H1 (cell line): ENCODE data around the gene JOSD1. TPM values are rescaled to one million over a fixed set of nuclear protein-coding genes. Genes with fewer than 3 reads are reported as not detected.

Experiments
- CTCF ChIA-PET: fragments of 300-600 bp; sonication (Branson Sonifier 250); formaldehyde crosslinking; loops from one replicate; lab custom pipeline; 2021; ENCODE audit not compliant: partially characterized antibody; lab: Charles Lee
- POLR2A ChIA-PET: fragments of 300-600 bp; sonication (Branson Sonifier 250); formaldehyde crosslinking; loops from one replicate; lab custom pipeline; 2021; ENCODE audit warnings: inconsistent platforms; ENCODE audit not compliant: partially characterized antibody; lab: Charles Lee
- DNase-seq, 2 experiments: peaks; one replicate each; pipeline versions ENCODE4 v3.0.0 to v3.0.0-alpha.2; 2010 to 2022; ENCODE audit warnings: low spot score in 2 of 2, low read depth in 1 of 2, mixed read lengths in 1 of 2
- FAIRE-seq: peaks from 2 replicates; lab custom pipeline; 2011; peaks lifted over from hg19 to GRCh38; lab: Jason Lieb, UNC
- H2AFZ ChIP-seq: 2 replicates; pipeline ENCODE4 v1.8.1; 2012; ENCODE audit warnings: low read length, inconsistent platforms
- H2AK5ac ChIP-seq: 2 replicates; pipeline ENCODE4 v1.6.1; 2013; ENCODE audit warnings: low read depth, low read length
- H2BK120ac ChIP-seq: replicated peaks from 2 replicates; pipeline ENCODE3; 2013; ENCODE audit warnings: low read depth, low read length, inconsistent platforms
- H2BK12ac ChIP-seq: 2 replicates; pipeline ENCODE4 v1.6.1; 2013; ENCODE audit warnings: low read depth, low read length
- H2BK15ac ChIP-seq: 2 replicates; pipeline ENCODE4 v1.6.1; 2013; ENCODE audit warnings: low read length
- H2BK20ac ChIP-seq: 2 replicates; pipeline ENCODE4 v1.6.1; 2013; ENCODE audit warnings: low read length
- H2BK5ac ChIP-seq: 2 replicates; pipeline ENCODE4 v1.6.1; 2013; ENCODE audit warnings: low read depth, low read length
- H3K14ac ChIP-seq: 2 replicates; pipeline ENCODE4 v1.6.1; 2013; ENCODE audit warnings: inconsistent platforms; ENCODE audit not compliant: insufficient read length
- H3K18ac ChIP-seq: 2 replicates; pipeline ENCODE4 v1.6.1; 2013; ENCODE audit warnings: low read length; ENCODE audit errors: extremely low read depth
- H3K23ac ChIP-seq: 2 replicates; pipeline ENCODE4 v1.6.1; 2013; ENCODE audit warnings: inconsistent platforms; ENCODE audit not compliant: insufficient read length
- H3K23me2 ChIP-seq: 2 replicates; pipeline ENCODE4 v1.6.1; 2013; ENCODE audit warnings: low read depth, low read length
- H3K27ac ChIP-seq: 2 replicates; pipeline ENCODE4 v1.6.1; 2011; ENCODE audit warnings: low read depth, low read length, inconsistent platforms
- H3K27me3 ChIP-seq, 4 experiments: replicated peaks in 1 of 4; 1 replicate in 1 of 4; 2 replicates in 3 of 4; pipeline versions ENCODE4 v1.6.1 to v1.8.1; 2011 to 2013; ENCODE audit warnings: low read length in 3 of 4, mild to moderate bottlenecking in 3 of 4, inconsistent platforms in 2 of 4, mixed read lengths in 2 of 4, moderate library complexity in 1 of 4; ENCODE audit not compliant: control insufficient read depth in 3 of 4, insufficient read depth in 3 of 4; ENCODE audit errors: extremely low read depth in 1 of 4
- H3K36me3 ChIP-seq, 4 experiments: 2 replicates each; pipeline versions ENCODE4 v1.6.1 to v1.8.1; 2011 to 2013; ENCODE audit warnings: mild to moderate bottlenecking in 4 of 4, low read length in 3 of 4, moderate library complexity in 2 of 4, control low read depth in 1 of 4, inconsistent platforms in 1 of 4; ENCODE audit not compliant: insufficient read depth in 4 of 4, control insufficient read depth in 2 of 4
- H3K4ac ChIP-seq: replicated peaks from 2 replicates; pipeline ENCODE3; 2013; ENCODE audit warnings: low read length, low read depth, mixed read lengths, inconsistent platforms; ENCODE audit not compliant: insufficient read length
- H3K4me1 ChIP-seq, 4 experiments: replicated peaks in 1 of 4; 1 replicate in 1 of 4; 2 replicates in 3 of 4; pipeline versions ENCODE4 v1.6.1 to v1.8.1; 2011 to 2013; ENCODE audit warnings: low read length in 3 of 4, inconsistent platforms in 2 of 4, mixed read lengths in 1 of 4; ENCODE audit not compliant: insufficient read depth in 4 of 4, control insufficient read depth in 3 of 4
- H3K4me2 ChIP-seq, 2 experiments: 2 replicates each; pipeline versions ENCODE4 v1.6.1 to v1.8.1; 2011 to 2013; ENCODE audit warnings: low read depth in 2 of 2, low read length in 2 of 2, control low read depth in 1 of 2, inconsistent platforms in 1 of 2, mild to moderate bottlenecking in 1 of 2; ENCODE audit not compliant: insufficient read depth in 1 of 2
- H3K4me3 ChIP-seq, 4 experiments: fragments of 200-600, 300-600 bp in 1 of 4; sonication (generic), shearing (Covaris generic), sonication (Bioruptor Twin) in 1 of 4; 2 replicates each; pipeline versions ENCODE4 v1.5.1 to v1.8.1; 2011 to 2016; ENCODE audit warnings: low read length in 4 of 4, low read depth in 3 of 4, control low read depth in 2 of 4, inconsistent platforms in 2 of 4, mild to moderate bottlenecking in 2 of 4, mixed read lengths in 1 of 4, moderate library complexity in 1 of 4; ENCODE audit not compliant: insufficient read depth in 2 of 4; ENCODE audit errors: extremely low read depth in 1 of 4
- H3K56ac ChIP-seq: replicated peaks from 2 replicates; pipeline ENCODE3; 2013; ENCODE audit warnings: low read depth, mild to moderate bottlenecking, mixed read lengths, low read length, inconsistent platforms; ENCODE audit not compliant: insufficient read length
- H3K79me1 ChIP-seq: 2 replicates; pipeline ENCODE4 v1.6.1; 2013; ENCODE audit warnings: low read depth, low read length, control low read depth
- H3K79me2 ChIP-seq, 2 experiments: 2 replicates each; pipeline versions ENCODE4 v1.6.1 to v1.8.1; 2012 to 2013; ENCODE audit warnings: low read length in 2 of 2, mild to moderate bottlenecking in 2 of 2, inconsistent platforms in 1 of 2; ENCODE audit not compliant: insufficient read depth in 2 of 2, control insufficient read depth in 1 of 2
- H3K9ac ChIP-seq, 4 experiments: replicated peaks in 1 of 4; 1 replicate in 1 of 4; 2 replicates in 3 of 4; pipeline versions ENCODE4 v1.6.1 to v1.8.1; 2011 to 2013; ENCODE audit warnings: low read depth in 3 of 4, low read length in 3 of 4, control low read depth in 2 of 4, mild to moderate bottlenecking in 2 of 4, moderate library complexity in 2 of 4, inconsistent platforms in 1 of 4; ENCODE audit errors: extremely low read depth in 1 of 4
- H3K9me3 ChIP-seq, 2 experiments: 2 replicates each; pipeline versions ENCODE4 v1.6.1 to v1.8.1; 2012 to 2013; ENCODE audit warnings: mild to moderate bottlenecking in 2 of 2, moderate library complexity in 2 of 2, control low read depth in 1 of 2, inconsistent platforms in 1 of 2, low read depth in 1 of 2, low read length in 1 of 2, mixed read lengths in 1 of 2; ENCODE audit not compliant: insufficient read depth in 2 of 2
- H4K20me1 ChIP-seq, 2 experiments: replicated peaks in 1 of 2; 2 replicates each; pipeline versions ENCODE3 to v1.8.1; 2011 to 2013; ENCODE audit warnings: inconsistent platforms in 2 of 2, low read length in 2 of 2, mild to moderate bottlenecking in 1 of 2; ENCODE audit not compliant: insufficient read depth in 2 of 2, control insufficient read depth in 1 of 2
- H4K5ac ChIP-seq: 2 replicates; pipeline ENCODE4 v1.6.1; 2013; ENCODE audit warnings: low read length, low read depth, mixed read lengths, inconsistent platforms; ENCODE audit not compliant: insufficient read length
- H4K8ac ChIP-seq: 2 replicates; pipeline ENCODE4 v1.8.0; 2013; ENCODE audit warnings: mild to moderate bottlenecking, moderate library complexity, low read length, inconsistent platforms; ENCODE audit not compliant: insufficient read depth; ENCODE audit errors: extremely low read depth
- H4K91ac ChIP-seq: replicated peaks from 2 replicates; pipeline ENCODE3; 2013; ENCODE audit warnings: low read length, mixed read lengths, inconsistent platforms; ENCODE audit not compliant: insufficient read length
- CBX5 ChIP-seq: fragments of 300-800, 300-1000 bp; sonication (generic); IDR thresholded peaks from 2 replicates; pipeline ENCODE4 v1.7.1; 2016; ENCODE audit warnings: antibody characterized with exemption, low read length, low read depth
- PHF8 ChIP-seq: fragments of 200-600 bp; sonication (generic); conservative IDR thresholded peaks from 2 replicates; pipeline ENCODE4 v1.7.1; 2012; ENCODE audit warnings: low read depth, mild to moderate bottlenecking, inconsistent platforms, low read length, moderate library complexity
- POU5F1 ChIP-seq: IDR thresholded peaks from 2 replicates; pipeline ENCODE4 v1.6.1; 2011; ENCODE audit warnings: low read depth, mild to moderate bottlenecking, low read length, moderate library complexity
- SP1 ChIP-seq: IDR thresholded peaks from 2 replicates; pipeline ENCODE4 v1.6.1; 2011; ENCODE audit warnings: low read depth, low read length
- TEAD4 ChIP-seq: IDR thresholded peaks from 2 replicates; pipeline ENCODE4 v1.6.1; 2012; ENCODE audit warnings: low read depth, low read length, inconsistent platforms, mixed read lengths
- WGBS, 2 experiments: shearing (Covaris generic) in 1 of 2; methylation state at CpG; one replicate each; pipeline versions ENCODE4 v1.1.6 to v1.1.7; 2013 to 2015; ENCODE audit warnings: low lambda C conversion rate in 2 of 2, mixed read lengths in 2 of 2, inconsistent platforms in 1 of 2, low coverage in 1 of 2, missing lambda C conversion rate in 1 of 2; ENCODE audit not compliant: insufficient replicate concordance in 2 of 2, insufficient coverage in 1 of 2, insufficient read length in 1 of 2; ENCODE audit errors: extremely low coverage in 1 of 2, missing lambda C conversion rate in 1 of 2; 5-methylcytosine and 5-hydroxymethylcytosine counted together
- polyA plus RNA-seq, 7 experiments: library from polyadenylated mRNA; depleted of rRNA in 3 of 7; stranded (reverse) in 5 of 7; unstranded in 2 of 7; fragments of >200 nt in 5 of 7; fragments of 200-250 nt in 2 of 7; gene quantifications; 1 replicate in 5 of 7; 2 replicates in 1 of 7; 4 replicates in 1 of 7; pipeline versions ENCODE4 v1.2.1 to v1.2.3, GENCODE V29; 2011 to 2013; ENCODE audit warnings: missing spikeins in 2 of 7, mixed read lengths in 2 of 7
- total RNA-seq: library from RNA; stranded (reverse); fragmentation: NEBNext Ultra II Directional; extraction: Animal tissue kit (Norgen Biotek cat#: 25700); gene quantifications from 2 replicates; pipeline ENCODE4 v1.2.1, GENCODE V29; 2021

The JOSD1 gene
- total and polyA plus RNA-seq, 2 of the 8 experiments (the other 6 are each of a cell fraction or from before 2014, with no cell fraction given), result 18.4 to 20.2 TPM

- Histone ChIP-seq H4K91ac (no peak overlapping the region), H2BK5ac (no peak overlapping the region), H3K9ac (no peak overlapping the region), H3K27me3 (no peaks in the 10 kb centered on the region), H2BK15ac (no peak overlapping the region), H2AFZ (no peak overlapping the region), H2BK20ac (no peak overlapping the region), H3K18ac (no peak overlapping the region), H3K23me2 (peaks cover 3% of the 10 kb centered on the region; the same call in 1 of the 2 replicates), H4K8ac (no peak overlapping the region), H3K56ac (no peak overlapping the region), H3K14ac (no peak overlapping the region), H2BK120ac (no peak overlapping the region), H3K4me1 (peaks cover 8 to 15% (median 12%) of the 10 kb centered on the region in 4 experiments), H3K27ac (no peak overlapping the region), H4K5ac (no peak overlapping the region), H2AK5ac (no peak overlapping the region), H3K36me3 (peaks cover 0 to 26% (median 7%) of the 10 kb centered on the region in 4 experiments; a peak in 6 of 8 replicates), H3K4me2 (no peak overlapping the region), H3K9me3 (no peaks in the 10 kb centered on the region), H2BK12ac (no peak overlapping the region), H3K23ac (no peak overlapping the region), H3K4ac (no peak overlapping the region), H4K20me1 (peaks cover 23 to 36% of the 10 kb centered on the region in 2 experiments), H3K79me2 (peaks cover 29 to 97% of the 10 kb centered on the region in 2 experiments), H3K4me3 (no peak overlapping the region), H3K79me1 (peaks cover 23% of the 10 kb centered on the region)
- POLR2A ChIA-PET, result no interaction called here
- no peak for FAIRE-seq
- DNase-seq, result no peak
- whole genome bisulfite sequencing, 2 experiments, result 87% methylated on average over 3 of the region's 3 CpGs; no CpG with 5 or more reads in 1 of the 2 experiments
- CTCF ChIA-PET, result interaction anchor here (1.7 kb wide), 1 partner anchor 58 kb away, joined by 4 read pairs; no protein-coding TSS in a partner anchor
- TF ChIP-seq POU5F1 (no peak), PHF8 (no peak), CBX5 (no peak), TEAD4 (no peak), SP1 (no peak)
Measured at GRCh38 chr22:38710866-38711265, 10.1 kb upstream of the JOSD1 start.
